Measurements from ENCODE around the gene R3HDM4. TPM values are rescaled to one million over a fixed set of nuclear protein-coding genes. Genes with fewer than 3 reads are reported as not detected.

Gene R3HDM4
- total RNA-seq, 1 donor from 2014 or later: 48.8 TPM

GRCh38 chr19:916645-917322 lies 3.8 kb upstream of the R3HDM4 start:
- Mint-ChIP-seq H3K27ac (no peak overlapping the region), H3K27me3 (peaks cover 28% of the 10 kb centered on the region), H3K4me3 (no peak overlapping the region), H3K36me3 (no peaks in the 10 kb centered on the region), H3K9me3 (no peaks in the 10 kb centered on the region), H3K4me1 (ENCODE audit: unreplicated experiment) (peaks cover 1% of the 10 kb centered on the region)
- peak; percentile 70 for DNase-seq (ENCODE audit: extremely low spot score, unreplicated experiment)
- no peak for TF ChIP-seq CTCF (conservative IDR thresholded peaks at IDR 0.05)

- H3K36me3 Mint-ChIP-seq: no peaks in the 10 kb centered on the region
- TF ChIP-seq CTCF (conservative IDR thresholded peaks at IDR 0.05): no peak
- H3K4me1 Mint-ChIP-seq (ENCODE audit: unreplicated experiment): peaks cover 9% of the 10 kb centered on the region
- DNase-seq (ENCODE audit: extremely low spot score, unreplicated experiment): no peak
- no peak overlapping the region for H3K27ac Mint-ChIP-seq
- peaks cover 5% of the 10 kb centered on the region for H3K27me3 Mint-ChIP-seq
- peak overlapping the region; percentile 81 for H3K4me3 Mint-ChIP-seq
- no peaks in the 10 kb centered on the region for H3K9me3 Mint-ChIP-seq
Observed at GRCh38 chr19:912181-913079, 589 bp downstream of the R3HDM4 start.

- TF ChIP-seq CTCF (conservative IDR thresholded peaks at IDR 0.05): no peak
- no peak for DNase-seq (ENCODE audit: extremely low spot score, unreplicated experiment)
- peaks cover 5% of the 10 kb centered on the region for H3K27me3 Mint-ChIP-seq
- peak overlapping the region; percentile 62 for H3K27ac Mint-ChIP-seq
- no peaks in the 10 kb centered on the region for H3K9me3 Mint-ChIP-seq
- H3K4me1 Mint-ChIP-seq (ENCODE audit: unreplicated experiment): peaks cover 9% of the 10 kb centered on the region
- peak overlapping the region; percentile 77 for H3K4me3 Mint-ChIP-seq
- H3K36me3 Mint-ChIP-seq: no peaks in the 10 kb centered on the region
Observed at GRCh38 chr19:911197-912033, 1.6 kb downstream of the R3HDM4 start.

- Mint-ChIP-seq H3K9me3 (no peaks in the 10 kb centered on the region), H3K4me3 (no peak overlapping the region), H3K27ac (no peak overlapping the region), H3K36me3 (no peaks in the 10 kb centered on the region), H3K4me1 (ENCODE audit: unreplicated experiment) (peaks cover 12% of the 10 kb centered on the region), H3K27me3 (no peaks in the 10 kb centered on the region)
- DNase-seq (ENCODE audit: extremely low spot score, unreplicated experiment): no peak
- TF ChIP-seq CTCF (conservative IDR thresholded peaks at IDR 0.05): no peak
Observed at GRCh38 chr19:907183-907853, 5.7 kb downstream of the R3HDM4 start.

- Mint-ChIP-seq H3K27me3 (no peaks in the 10 kb centered on the region), H3K36me3 (no peaks in the 10 kb centered on the region)
- TF ChIP-seq CTCF (conservative IDR thresholded peaks at IDR 0.05): no peak
Observed at GRCh38 chr19:906480-906879, 6.5 kb downstream of the R3HDM4 start.

More at GRCh38 chr19:906480-906879, 6.5 kb downstream of the R3HDM4 start:
- Mint-ChIP-seq H3K27ac (no peak overlapping the region), H3K4me3 (no peak overlapping the region), H3K9me3 (no peaks in the 10 kb centered on the region), H3K4me1 (ENCODE audit: unreplicated experiment) (peaks cover 12% of the 10 kb centered on the region)
- DNase-seq (ENCODE audit: extremely low spot score, unreplicated experiment): no peak
